ENCODE measurements around the gene CDC42EP3.

- no peak for TF ChIP-seq CTCF (IDR thresholded peaks at IDR 0.05; ENCODE audit: borderline replicate concordance, extremely low read depth, low read length, poor library complexity, severe bottlenecking)
- no peak for TF ChIP-seq EZH2 (IDR thresholded peaks at IDR 0.05; ENCODE audit: borderline replicate concordance, low read depth, low read length, severe bottlenecking)
Measured at GRCh38 chr2:37674946-37675345, 3.5 kb upstream of the CDC42EP3 start.

All from DND-41 (cell line).